ENCODE data around the gene C1orf94. TPM values are rescaled to one million over a fixed set of nuclear protein-coding genes. Genes with fewer than 3 reads are reported as not detected.

The C1orf94 gene
- total and polyA plus RNA-seq, 2 of the 4 experiments (the other 2 are of a cell fraction): not detected

DNA sequence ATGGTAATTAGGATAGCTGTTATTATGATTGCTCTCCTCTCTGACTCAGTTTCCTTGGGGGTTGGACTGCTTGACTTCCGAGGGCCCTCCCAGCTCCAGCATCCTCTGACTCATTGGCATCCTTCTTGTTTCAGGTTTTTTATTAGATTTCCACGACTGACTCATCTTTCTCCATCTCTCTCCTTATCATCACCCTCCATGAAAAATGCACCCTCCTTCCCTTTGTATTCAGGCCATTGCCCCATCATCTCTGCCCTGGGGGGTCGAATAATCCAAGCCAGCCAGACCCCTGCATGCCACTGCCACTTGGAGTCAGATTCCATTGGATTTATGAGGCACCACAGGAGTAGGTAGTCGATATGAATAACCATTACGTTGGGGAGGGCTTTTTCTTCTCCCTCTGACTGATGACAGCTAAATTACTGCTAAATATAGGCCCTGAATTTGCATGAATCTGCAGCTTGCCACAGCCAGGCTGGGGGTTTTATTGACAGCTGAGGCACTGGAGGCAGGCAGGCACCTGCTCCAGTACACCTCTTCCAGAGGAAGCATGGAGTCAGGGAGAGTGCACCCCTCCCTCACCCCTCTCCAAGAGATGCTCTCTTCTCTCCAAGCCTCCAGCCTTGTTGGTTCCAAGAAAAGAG lies 91.7 kb downstream of the C1orf94 start:
- Histone ChIP-seq H4K8ac (ENCODE audit: low read depth in 2 of 2, low read length in 2 of 2) (no peak overlapping the region), H4K20me1 (ENCODE audit: insufficient read depth, low read length) (no peaks in the 10 kb centered on the region), H3K14ac (replicated peaks; ENCODE audit: low read depth, low read length) (no peak overlapping the region), H3K36me3 (ENCODE audit: control insufficient read depth, insufficient read depth, low read length) (no peaks in the 10 kb centered on the region), H3K9me1 (ENCODE audit: insufficient read depth, low read length) (no peaks in the 10 kb centered on the region), H3K9ac (ENCODE audit: low read depth, low read length) (no peak overlapping the region), H3K4ac (ENCODE audit: low read depth, low read length) (no peak overlapping the region), H3K27me3 (ENCODE audit: control insufficient read depth, insufficient read depth, low read length) (no peaks in the 10 kb centered on the region), H3K56ac (ENCODE audit: extremely low read depth, insufficient read depth, low read length) (no peak overlapping the region), H2AFZ (replicated peaks; ENCODE audit: low read length, poor library complexity) (no peak overlapping the region), H3K18ac (ENCODE audit: low read depth, low read length) (no peak overlapping the region), H3K9me3 (ENCODE audit: control insufficient read depth, insufficient read depth, low read length) (peaks cover 32% of the 10 kb centered on the region), H3K79me1 (ENCODE audit: low read depth in 1 of 2, low read length in 2 of 2) (no peaks in the 10 kb centered on the region), H2BK15ac (ENCODE audit: low read depth, low read length) (no peak overlapping the region), H2BK5ac (ENCODE audit: low read depth, low read length, poor library complexity, severe bottlenecking) (no peak overlapping the region), H3K27ac (ENCODE audit: insufficient read depth, low read length) (no peak overlapping the region), H2AK9ac (replicated peaks; ENCODE audit: low read depth, low read length, poor library complexity) (no peak overlapping the region), H2BK120ac (ENCODE audit: low read depth, low read length) (no peak overlapping the region), H4K5ac (ENCODE audit: low read depth, low read length) (no peak overlapping the region), H3K23ac (ENCODE audit: low read depth, low read length) (no peak overlapping the region), H3K4me3 (ENCODE audit: insufficient read depth, low read depth, low read length) (no peak overlapping the region), H4K91ac (ENCODE audit: insufficient read depth, low read depth, low read length) (no peak overlapping the region), H2AK5ac (ENCODE audit: low read depth, low read length) (no peak overlapping the region), H2BK20ac (ENCODE audit: low read depth, low read length) (no peak overlapping the region), H3K4me2 (ENCODE audit: low read depth, low read length) (no peak overlapping the region), H3K4me1 (ENCODE audit: control insufficient read depth, insufficient read depth, low read length) (no peaks in the 10 kb centered on the region)
- in situ Hi-C loops (cut with MboI; ENCODE audit: low sequenced_read_pairs): no loop called here
- POLR2A ChIA-PET (ENCODE audit: unreplicated experiment): no interaction called here
- intact Hi-C loops (cut with micrococcal nuclease): no loop called here
- dilution Hi-C loops (cut with HindIII; ENCODE audit: low sequenced_read_pairs, unreplicated experiment): no loop called here
- no TSS peak for BruUV-seq (replicated peaks)
- WGBS, 2 experiments (ENCODE audit: extremely low coverage in 2 of 2, insufficient read length in 1 of 2): no CpG with 5 or more reads among the region's 5 CpGs
- CTCF ChIA-PET: no interaction called here
- peak; percentile 4 for DNase-seq
- no peak for ATAC-seq (ENCODE audit: low read depth)
- TF ChIP-seq SMC3 (IDR thresholded peaks at IDR 0.05; ENCODE audit: low read depth, low read length): no peak
- no peak for TF ChIP-seq FOS (IDR thresholded peaks at IDR 0.05; ENCODE audit: low read depth, low read length)
- TF ChIP-seq MAFK (IDR thresholded peaks at IDR 0.05; ENCODE audit: low read depth, low read length): no peak
- TF ChIP-seq NFE2L2 (IDR thresholded peaks at IDR 0.05; ENCODE audit: low read depth, low read length): no peak
- no peak for TF ChIP-seq CHD1 (IDR thresholded peaks at IDR 0.05; ENCODE audit: low read depth, low read length)
- TF ChIP-seq MAZ (IDR thresholded peaks at IDR 0.05; ENCODE audit: borderline replicate concordance, low read depth, low read length): no peak
- no peak for TF ChIP-seq RCOR1 (IDR thresholded peaks at IDR 0.05; ENCODE audit: insufficient replicate concordance, low read length)
- no peak for TF ChIP-seq BHLHE40 (IDR thresholded peaks at IDR 0.05; ENCODE audit: low read depth, low read length)
- TF ChIP-seq, protein P1, sequence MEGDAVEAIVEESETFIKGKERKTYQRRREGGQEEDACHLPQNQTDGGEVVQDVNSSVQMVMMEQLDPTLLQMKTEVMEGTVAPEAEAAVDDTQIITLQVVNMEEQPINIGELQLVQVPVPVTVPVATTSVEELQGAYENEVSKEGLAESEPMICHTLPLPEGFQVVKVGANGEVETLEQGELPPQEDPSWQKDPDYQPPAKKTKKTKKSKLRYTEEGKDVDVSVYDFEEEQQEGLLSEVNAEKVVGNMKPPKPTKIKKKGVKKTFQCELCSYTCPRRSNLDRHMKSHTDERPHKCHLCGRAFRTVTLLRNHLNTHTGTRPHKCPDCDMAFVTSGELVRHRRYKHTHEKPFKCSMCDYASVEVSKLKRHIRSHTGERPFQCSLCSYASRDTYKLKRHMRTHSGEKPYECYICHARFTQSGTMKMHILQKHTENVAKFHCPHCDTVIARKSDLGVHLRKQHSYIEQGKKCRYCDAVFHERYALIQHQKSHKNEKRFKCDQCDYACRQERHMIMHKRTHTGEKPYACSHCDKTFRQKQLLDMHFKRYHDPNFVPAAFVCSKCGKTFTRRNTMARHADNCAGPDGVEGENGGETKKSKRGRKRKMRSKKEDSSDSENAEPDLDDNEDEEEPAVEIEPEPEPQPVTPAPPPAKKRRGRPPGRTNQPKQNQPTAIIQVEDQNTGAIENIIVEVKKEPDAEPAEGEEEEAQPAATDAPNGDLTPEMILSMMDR (conservative IDR thresholded peaks at IDR 0.05; ENCODE audit: low read depth, low read length): no peak
- no peak for TF ChIP-seq RFX5 (IDR thresholded peaks at IDR 0.05; ENCODE audit: low read depth, low read length)
- TF ChIP-seq, protein P2, sequence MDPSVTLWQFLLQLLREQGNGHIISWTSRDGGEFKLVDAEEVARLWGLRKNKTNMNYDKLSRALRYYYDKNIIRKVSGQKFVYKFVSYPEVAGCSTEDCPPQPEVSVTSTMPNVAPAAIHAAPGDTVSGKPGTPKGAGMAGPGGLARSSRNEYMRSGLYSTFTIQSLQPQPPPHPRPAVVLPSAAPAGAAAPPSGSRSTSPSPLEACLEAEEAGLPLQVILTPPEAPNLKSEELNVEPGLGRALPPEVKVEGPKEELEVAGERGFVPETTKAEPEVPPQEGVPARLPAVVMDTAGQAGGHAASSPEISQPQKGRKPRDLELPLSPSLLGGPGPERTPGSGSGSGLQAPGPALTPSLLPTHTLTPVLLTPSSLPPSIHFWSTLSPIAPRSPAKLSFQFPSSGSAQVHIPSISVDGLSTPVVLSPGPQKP (IDR thresholded peaks at IDR 0.05; ENCODE audit: borderline replicate concordance, low read depth, low read length): no peak
- no peak for TF ChIP-seq MXI1 (IDR thresholded peaks at IDR 0.05; ENCODE audit: borderline replicate concordance, low read depth, low read length)
- no peak for TF ChIP-seq CEBPB (IDR thresholded peaks at IDR 0.05; ENCODE audit: low read depth, low read length)
- TF ChIP-seq, protein P3, sequence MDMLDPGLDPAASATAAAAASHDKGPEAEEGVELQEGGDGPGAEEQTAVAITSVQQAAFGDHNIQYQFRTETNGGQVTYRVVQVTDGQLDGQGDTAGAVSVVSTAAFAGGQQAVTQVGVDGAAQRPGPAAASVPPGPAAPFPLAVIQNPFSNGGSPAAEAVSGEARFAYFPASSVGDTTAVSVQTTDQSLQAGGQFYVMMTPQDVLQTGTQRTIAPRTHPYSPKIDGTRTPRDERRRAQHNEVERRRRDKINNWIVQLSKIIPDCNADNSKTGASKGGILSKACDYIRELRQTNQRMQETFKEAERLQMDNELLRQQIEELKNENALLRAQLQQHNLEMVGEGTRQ (IDR thresholded peaks at IDR 0.05; ENCODE audit: low read depth, low read length): no peak
- no peak for TF ChIP-seq RAD21 (IDR thresholded peaks at IDR 0.05; ENCODE audit: low read length)
